GM21367 (cell line): ENCODE data around the gene GRB10.

Experiments
- ATAC-seq: cut with Tn5 transposase; IDR thresholded peaks from one replicate; pipeline ENCODE4 v1.9.1; 2021; ENCODE audit not compliant: unreplicated experiment

GRB10 gene

GRCh38 chr7:50782375-50783208 is at the start of gene GRB10:
GRB10 (minus strand) TSS chr7:50782896; CDS start chr7:50732322, 50,574 bp downstream.
- ATAC-seq, result no peak

- no peak for ATAC-seq
Observed at GRCh38 chr7:50828801-50829200, 46.1 kb upstream of the GRB10 start.

- ATAC-seq, result no peak
Observed at GRCh38 chr7:50828116-50828515, 45.4 kb upstream of the GRB10 start.

- no peak for ATAC-seq
Observed at GRCh38 chr7:50827281-50827680, 44.6 kb upstream of the GRB10 start.

- no peak for ATAC-seq
Observed at GRCh38 chr7:50826371-50827172, 43.9 kb upstream of the GRB10 start.

GRCh38 chr7:50825465-50825864 is 42.8 kb upstream of the GRB10 start:
- ATAC-seq, result no peak

GRCh38 chr7:50824882-50825281 is 42.2 kb upstream of the GRB10 start:
- ATAC-seq, result no peak

- ATAC-seq, result no peak
Observed at GRCh38 chr7:50822706-50823105, 40.0 kb upstream of the GRB10 start.

- no peak for ATAC-seq
Observed at GRCh38 chr7:50822110-50822509, 39.4 kb upstream of the GRB10 start.

GRCh38 chr7:50821457-50822008 is 38.8 kb upstream of the GRB10 start:
- no peak for ATAC-seq

- no peak for ATAC-seq
Observed at GRCh38 chr7:50818324-50818723, 35.6 kb upstream of the GRB10 start.

GRCh38 chr7:50817561-50817960 is 34.9 kb upstream of the GRB10 start:
- no peak for ATAC-seq

- no peak for ATAC-seq
Observed at GRCh38 chr7:50815138-50815537, 32.4 kb upstream of the GRB10 start.

GRCh38 chr7:50814166-50814565 is 31.5 kb upstream of the GRB10 start:
- no peak for ATAC-seq

GRCh38 chr7:50812841-50813475 is 30.3 kb upstream of the GRB10 start:
- ATAC-seq, result no peak

- ATAC-seq, result no peak
Observed at GRCh38 chr7:50812094-50812493, 29.4 kb upstream of the GRB10 start.

GRCh38 chr7:50808282-50808888 is 25.7 kb upstream of the GRB10 start:
- no peak for ATAC-seq

GRCh38 chr7:50807026-50807730 is 24.5 kb upstream of the GRB10 start:
- ATAC-seq, result no peak

GRCh38 chr7:50806143-50806542 is 23.4 kb upstream of the GRB10 start:
- no peak for ATAC-seq

GRCh38 chr7:50805447-50806125 is 22.9 kb upstream of the GRB10 start:
- ATAC-seq, result no peak
